ENCODE data around the gene RBM28. TPM values are rescaled to one million over a fixed set of nuclear protein-coding genes. Genes with fewer than 3 reads are reported as not detected.

Gene RBM28
- total and polyA plus RNA-seq, 2 of the 8 experiments (the other 6 are each of a cell fraction or from before 2014, with no cell fraction given) = 12.8 to 65.3 TPM

DNA sequence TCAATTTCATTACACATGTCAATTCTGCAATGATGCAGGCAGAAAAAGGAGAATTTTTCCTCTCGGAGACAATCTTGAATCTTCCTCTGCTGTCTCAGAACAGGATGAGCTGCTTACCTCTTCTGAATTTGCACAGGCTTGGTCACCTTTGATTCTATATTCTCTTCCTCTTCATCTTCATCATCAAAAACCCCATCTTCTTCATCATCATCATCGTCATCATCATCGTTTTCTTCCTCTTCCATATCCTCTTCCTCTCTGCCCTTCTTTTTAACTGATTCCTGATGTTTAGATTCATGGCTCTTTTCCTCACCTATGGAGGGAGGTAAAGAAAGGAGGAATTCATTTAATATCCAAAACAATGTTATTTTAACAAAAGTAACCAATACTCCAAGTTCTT lies 8.0 kb downstream of the RBM28 start:
- POLR2A ChIA-PET (ENCODE audit: partially characterized antibody) = interaction anchor here (1.9 kb wide), 1 partner anchor 13 kb away, joined by 5 read pairs; no protein-coding TSS in a partner anchor
- TF ChIP-seq RNF2 (IDR thresholded peaks at IDR 0.05; ENCODE audit: borderline replicate concordance, low read depth, low read length, missing control alignments, poor library complexity, severe bottlenecking) (no peak), EP300 (IDR thresholded peaks at IDR 0.05; ENCODE audit: borderline replicate concordance in 1 of 2, low read depth in 2 of 2, low read length in 2 of 2) (no peak), POU5F1 (IDR thresholded peaks at IDR 0.05; ENCODE audit: low read depth, low read length) (no peak), SIX5 (IDR thresholded peaks at IDR 0.05; ENCODE audit: low read depth, low read length) (no peak), HDAC2 (IDR thresholded peaks at IDR 0.05; ENCODE audit: borderline replicate concordance in 1 of 2, low read depth in 2 of 2, low read length in 2 of 2) (no peak), GABPA (IDR thresholded peaks at IDR 0.05; ENCODE audit: borderline replicate concordance, insufficient read depth, low read length) (no peak), BCL11A (IDR thresholded peaks at IDR 0.05; ENCODE audit: low read depth in 2 of 2, low read length in 2 of 2) (no peak), PHF8 (conservative IDR thresholded peaks at IDR 0.05; ENCODE audit: low read depth, low read length) (no peak), POLR2A (IDR thresholded peaks at IDR 0.05; ENCODE audit: control extremely low read depth in 1 of 2, low read depth in 2 of 2, low read length in 2 of 2) (no peak), TAF7 (optimal IDR thresholded peaks at IDR 0.05; ENCODE audit: borderline replicate concordance, low read depth, low read length) (no peak), SIRT6 (IDR thresholded peaks at IDR 0.05; ENCODE audit: low read length) (no peak), EZH2 (IDR thresholded peaks at IDR 0.05; ENCODE audit: low read depth, low read length, severe bottlenecking) (no peak)
- TF ChIP-seq, protein P1, sequence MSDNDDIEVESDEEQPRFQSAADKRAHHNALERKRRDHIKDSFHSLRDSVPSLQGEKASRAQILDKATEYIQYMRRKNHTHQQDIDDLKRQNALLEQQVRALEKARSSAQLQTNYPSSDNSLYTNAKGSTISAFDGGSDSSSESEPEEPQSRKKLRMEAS (IDR thresholded peaks at IDR 0.05) = no peak

More for the DNA sequence above, 8.0 kb downstream of the RBM28 start:
- Histone ChIP-seq H3K14ac (ENCODE audit: insufficient read length) (no peak overlapping the region), H2BK120ac (replicated peaks; ENCODE audit: low read depth, low read length) (no peak overlapping the region), H2BK20ac (ENCODE audit: low read length) (no peak overlapping the region), H4K5ac (ENCODE audit: insufficient read length, low read depth, low read length) (no peak overlapping the region), H3K23ac (ENCODE audit: insufficient read length) (no peak overlapping the region), H4K8ac (ENCODE audit: extremely low read depth, insufficient read depth, low read length) (no peak overlapping the region), H2AFZ (ENCODE audit: low read length) (no peak overlapping the region), H3K9ac (replicated peaks in 1 of 4; ENCODE audit: extremely low read depth in 1 of 4, low read depth in 3 of 4, low read length in 3 of 4) (no peak overlapping the region), H3K9me3 (ENCODE audit: insufficient read depth in 2 of 2, low read depth in 1 of 2, low read length in 1 of 2) (no peaks in the 10 kb centered on the region), H3K27ac (ENCODE audit: low read depth, low read length) (no peak overlapping the region), H3K4me2 (ENCODE audit: insufficient read depth in 1 of 2, low read depth in 2 of 2, low read length in 2 of 2) (no peak overlapping the region), H3K27me3 (replicated peaks in 1 of 4; ENCODE audit: control insufficient read depth in 3 of 4, extremely low read depth in 1 of 4, insufficient read depth in 3 of 4, low read length in 3 of 4) (no peaks in the 10 kb centered on the region), H2BK12ac (ENCODE audit: low read depth, low read length) (no peak overlapping the region), H3K4me1 (replicated peaks in 1 of 4; ENCODE audit: control insufficient read depth in 3 of 4, insufficient read depth in 4 of 4, low read length in 3 of 4) (no peaks in the 10 kb centered on the region), H3K18ac (ENCODE audit: extremely low read depth, low read length) (no peak overlapping the region), H3K4me3 (ENCODE audit: extremely low read depth in 1 of 4, insufficient read depth in 2 of 4, low read depth in 3 of 4, low read length in 4 of 4) (no peak overlapping the region), H3K36me3 (ENCODE audit: control insufficient read depth in 2 of 4, insufficient read depth in 4 of 4, low read length in 3 of 4) (peaks cover 11 to 69% (median 60%) of the 10 kb centered on the region in 4 experiments), H3K56ac (replicated peaks; ENCODE audit: insufficient read length, low read depth, low read length) (no peak overlapping the region), H2AK5ac (ENCODE audit: low read depth, low read length) (no peak overlapping the region), H3K79me2 (ENCODE audit: control insufficient read depth in 1 of 2, insufficient read depth in 2 of 2, low read length in 2 of 2) (peaks cover 0 to 7% of the 10 kb centered on the region in 2 experiments; a peak in 2 of 4 replicates), H3K23me2 (ENCODE audit: low read depth, low read length) (no peaks in the 10 kb centered on the region; the same call in 1 of the 2 replicates), H4K91ac (replicated peaks; ENCODE audit: insufficient read length, low read length) (no peak overlapping the region), H2BK5ac (ENCODE audit: low read depth, low read length) (no peak overlapping the region), H2BK15ac (ENCODE audit: low read length) (no peak overlapping the region), H3K4ac (replicated peaks; ENCODE audit: insufficient read length, low read depth, low read length) (no peak overlapping the region), H3K79me1 (ENCODE audit: low read depth, low read length) (no peaks in the 10 kb centered on the region; the same call in 1 of the 2 replicates), H4K20me1 (replicated peaks in 1 of 2; ENCODE audit: control insufficient read depth in 1 of 2, insufficient read depth in 2 of 2, low read length in 2 of 2) (peaks cover 0 to 4% of the 10 kb centered on the region in 2 experiments)
- CTCF ChIA-PET (ENCODE audit: partially characterized antibody) = interaction anchor here (1.0 kb wide), 2 partner anchors 14 to 29 kb away, joined by 3 to 4 read pairs; no protein-coding TSS in a partner anchor
- 97 to 100% methylated on average over 2 to 3 of the region's 3 CpGs for WGBS, 2 experiments (ENCODE audit: extremely low coverage in 1 of 2, insufficient coverage in 1 of 2, insufficient read length in 1 of 2, insufficient replicate concordance in 2 of 2, low coverage in 1 of 2, low lambda C conversion rate in 2 of 2, missing lambda C conversion rate in 1 of 2)
- DNase-seq (ENCODE audit: low read depth in 1 of 2, low spot score in 2 of 2) (no peak), FAIRE-seq (no peak)
